ENCODE results near the gene TES.

TES gene

DNA sequence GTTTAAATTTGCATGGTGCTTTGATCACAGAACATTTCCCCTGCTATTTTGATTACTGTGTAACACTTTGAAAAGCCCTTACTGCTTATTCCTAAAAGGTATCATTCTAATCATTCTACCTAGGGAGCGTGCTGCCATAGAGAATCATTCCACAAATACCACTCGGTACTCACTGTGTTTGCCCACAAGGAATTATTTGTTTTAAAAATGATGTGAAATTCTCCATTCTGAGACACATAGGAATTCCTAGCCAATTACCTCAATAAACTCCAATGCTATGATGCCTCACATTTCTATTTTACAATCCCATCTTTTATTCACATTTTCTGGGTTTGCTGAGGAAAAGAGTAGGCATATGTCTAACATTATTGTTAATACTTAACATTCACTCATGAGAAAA is 16.2 kb upstream of the TES start:
- DNase-seq: no peak

DNA sequence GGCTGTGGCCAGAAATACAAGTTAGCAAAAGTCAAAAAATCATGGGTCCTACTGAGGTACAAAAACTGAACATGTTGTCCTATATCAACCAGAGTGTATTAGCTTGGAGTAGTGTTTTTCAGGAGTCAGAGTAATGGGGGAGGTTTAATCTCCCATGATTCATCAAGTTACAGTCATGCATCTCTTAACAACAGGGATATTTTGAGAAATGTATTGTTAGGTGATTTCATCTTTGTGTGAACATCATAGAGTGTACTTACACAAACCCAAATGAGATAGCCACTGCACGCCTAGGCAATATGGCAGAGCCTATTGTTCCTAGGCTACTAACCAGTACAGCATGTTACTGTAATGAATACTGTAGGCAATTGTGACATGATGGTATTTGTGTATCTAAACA is 14.9 kb upstream of the TES start:
- DNase-seq: no peak

DNA sequence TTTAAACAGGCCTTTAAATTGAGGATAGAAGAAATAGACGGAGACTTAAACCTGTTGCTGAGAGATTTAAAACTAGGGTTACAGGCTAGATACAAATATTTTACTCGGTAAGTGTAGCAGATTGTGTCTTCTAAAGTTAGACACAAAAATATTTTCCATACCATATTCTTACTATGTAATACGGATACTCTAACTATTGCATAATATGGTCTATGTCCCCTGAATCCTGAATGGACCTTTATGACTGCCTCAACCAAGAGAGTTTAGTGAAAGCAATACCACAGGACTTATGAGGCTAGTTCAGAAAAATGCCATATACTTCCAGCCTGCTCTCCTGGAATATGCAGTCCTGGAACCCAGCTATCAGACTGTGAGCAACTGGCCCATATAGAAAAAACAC is 13.4 kb upstream of the TES start:
- DNase-seq: no peak

DNA sequence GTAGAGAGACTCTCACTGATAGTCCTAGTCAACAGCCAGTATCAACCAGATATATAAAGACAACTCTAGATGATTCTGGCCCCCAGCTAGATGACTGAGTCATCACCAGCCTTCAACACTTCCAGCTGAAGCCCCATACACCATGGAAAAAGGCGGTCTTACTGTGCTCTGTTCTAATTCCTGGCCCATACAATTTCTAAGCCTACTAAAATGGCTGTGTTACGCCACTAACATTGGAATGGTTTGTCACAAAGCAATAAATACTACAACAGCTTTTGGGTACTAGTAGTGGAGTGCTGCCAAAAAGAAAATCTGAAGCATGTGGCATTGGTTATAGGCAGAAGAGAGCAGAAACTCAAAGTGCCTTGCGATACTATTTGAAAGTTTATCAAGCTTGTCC is 13.0 kb upstream of the TES start:
- no peak for DNase-seq

DNA sequence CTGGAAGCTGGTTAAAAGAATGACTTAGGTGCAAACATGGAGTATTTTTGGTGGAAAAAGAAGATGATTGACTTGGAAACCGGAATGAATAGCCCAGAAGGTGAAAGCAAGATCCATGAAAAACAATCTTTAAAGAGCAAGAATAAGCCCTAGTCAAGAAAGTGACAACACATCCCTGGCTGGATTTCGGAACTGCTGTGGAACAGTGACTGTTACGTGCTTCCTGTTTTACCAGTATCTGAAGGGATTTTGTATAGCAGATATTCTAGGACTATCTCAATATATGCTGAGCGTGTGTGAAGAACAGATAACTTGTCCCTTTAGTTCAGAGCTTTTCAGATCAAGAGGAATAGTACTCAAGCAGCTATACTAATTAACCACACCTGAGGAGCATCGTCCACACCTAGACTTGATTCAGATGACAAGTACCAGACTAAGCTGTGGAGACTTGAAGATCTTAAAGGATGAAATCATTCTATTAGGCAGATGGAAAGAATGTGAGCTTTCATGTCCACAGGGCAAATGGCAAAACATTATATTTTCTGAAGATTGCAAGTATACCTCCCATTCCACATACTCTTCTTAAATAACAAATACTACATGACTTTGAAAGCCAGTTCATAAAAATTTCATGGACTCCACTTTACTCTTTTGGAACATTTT is 11.5 kb upstream of the TES start:
- no peak for DNase-seq

DNA sequence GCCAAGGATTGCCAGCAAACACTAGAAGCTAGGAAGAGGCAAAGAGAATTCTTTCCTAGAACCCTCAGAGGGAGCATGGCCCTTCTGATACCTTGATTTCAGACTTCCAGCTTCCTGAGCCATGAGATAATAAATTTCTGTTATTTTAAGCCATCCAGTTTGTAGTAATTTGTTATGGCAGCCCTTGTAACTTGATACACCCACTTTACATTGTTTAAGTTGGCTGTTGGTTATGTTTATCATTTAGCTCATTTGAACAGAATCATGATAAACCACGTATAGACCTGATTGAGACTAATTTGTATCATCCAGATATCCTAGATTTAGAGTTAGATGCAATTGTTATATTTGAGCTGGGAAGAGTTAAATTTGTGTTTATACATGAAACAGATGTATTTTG is 9.4 kb upstream of the TES start:
- DNase-seq: no peak

DNA sequence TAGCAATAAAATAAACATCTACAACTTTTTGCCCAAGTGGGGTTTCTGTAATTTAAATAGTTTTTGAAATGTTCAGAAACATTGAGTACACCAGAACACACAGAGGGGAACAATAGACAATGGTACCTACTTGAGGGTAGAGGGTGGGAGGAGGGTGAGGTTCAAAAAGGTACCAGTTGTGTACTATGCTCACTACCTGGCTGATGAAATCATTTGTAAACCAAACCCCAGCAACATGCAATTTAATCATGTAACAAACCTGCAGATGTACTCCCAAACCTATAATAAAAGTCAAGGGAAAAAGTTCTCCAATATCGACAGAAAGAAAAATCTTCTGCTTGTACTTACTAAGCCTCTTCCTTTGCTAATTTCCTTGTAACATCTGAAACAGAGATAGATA is 4.2 kb upstream of the TES start:
- DNase-seq: no peak

DNA sequence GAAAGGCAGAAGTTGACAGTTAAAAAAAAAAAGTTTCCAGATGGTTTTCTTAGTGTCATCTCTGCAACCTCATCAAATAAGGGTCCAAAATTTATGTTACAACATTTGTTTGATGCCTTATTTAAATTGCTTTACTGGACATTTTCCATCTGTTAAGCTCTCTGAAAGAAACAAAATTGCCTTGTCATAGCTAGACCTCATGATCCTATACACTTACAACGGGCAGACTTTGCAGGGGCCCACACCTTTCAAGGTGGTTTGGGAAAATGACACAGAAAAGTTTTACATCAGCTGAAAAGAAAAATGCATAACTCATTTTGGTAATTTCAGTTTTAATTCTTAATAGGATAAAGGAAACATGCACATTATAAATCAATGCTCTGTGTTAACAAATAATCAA is 1.4 kb upstream of the TES start:
- peak; percentile 48 for DNase-seq

DNA sequence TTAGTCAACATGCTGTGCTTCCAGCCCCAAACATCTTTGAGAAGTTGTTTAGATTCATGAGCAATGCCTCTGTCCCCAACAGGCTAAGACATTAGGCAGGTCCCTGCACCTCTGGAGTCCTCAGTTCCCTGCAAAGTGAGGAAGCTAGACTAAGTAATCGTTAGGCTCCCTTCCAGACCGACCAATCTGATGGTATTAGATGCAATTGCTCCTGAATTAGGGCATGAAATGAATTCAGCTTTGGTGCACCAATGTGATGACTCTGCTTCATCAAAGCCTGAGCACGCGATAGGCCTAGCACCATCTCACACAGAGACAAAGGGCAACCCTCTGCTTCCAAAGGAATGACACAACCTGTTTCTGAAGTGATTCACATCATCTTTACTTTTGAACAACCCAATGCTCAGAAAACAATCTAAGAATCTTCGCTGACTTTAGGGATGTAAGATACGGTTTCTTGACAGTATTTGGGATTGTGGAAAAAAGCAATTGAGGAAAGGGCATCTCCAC is 723 bp upstream of the TES start:
- DNase-seq: no peak

DNA sequence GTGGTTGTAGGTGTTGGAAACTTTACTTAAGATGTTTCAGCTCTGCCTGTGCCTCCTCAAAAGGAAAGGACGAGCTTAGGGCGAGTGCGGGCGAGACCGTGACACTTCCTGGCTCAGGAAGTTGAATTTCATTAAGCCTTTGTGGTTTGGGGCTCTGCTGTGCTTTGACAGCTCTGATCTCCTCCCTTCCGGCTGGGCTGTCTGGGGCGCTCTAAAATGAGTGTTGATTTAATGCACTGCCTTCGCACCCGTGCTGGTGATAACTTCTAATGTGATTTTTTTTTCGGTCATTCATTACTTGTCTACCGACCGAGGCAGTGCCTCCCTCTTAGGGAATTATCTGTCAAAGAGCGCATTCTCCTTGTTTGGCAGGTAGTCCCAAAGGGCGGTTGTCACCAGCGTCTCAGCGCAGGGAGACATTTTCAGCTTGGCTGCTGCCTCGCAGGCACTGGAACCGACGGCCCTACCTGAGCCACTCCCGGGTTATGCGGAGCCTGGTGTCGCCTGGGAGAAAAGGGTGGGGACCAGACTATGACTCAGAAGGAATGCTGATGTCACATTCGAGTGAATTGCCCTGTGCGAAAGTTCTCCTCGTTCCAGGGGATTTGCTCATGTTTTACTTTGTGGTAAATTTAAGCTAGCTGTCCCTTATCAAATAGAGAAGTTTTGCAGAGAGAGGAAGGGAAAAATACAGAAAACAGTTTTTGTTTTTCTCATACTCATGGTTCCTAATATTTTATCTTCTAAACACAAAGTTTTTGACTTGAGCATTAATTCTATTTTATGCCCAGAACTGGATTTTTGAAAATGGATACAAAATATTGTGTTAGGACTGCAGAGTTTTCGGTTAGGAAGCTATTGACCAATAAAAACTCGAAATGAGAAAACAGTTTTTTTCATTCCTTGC is 920 bp downstream of the TES start:
- DNase-seq: peak; percentile 93

DNA sequence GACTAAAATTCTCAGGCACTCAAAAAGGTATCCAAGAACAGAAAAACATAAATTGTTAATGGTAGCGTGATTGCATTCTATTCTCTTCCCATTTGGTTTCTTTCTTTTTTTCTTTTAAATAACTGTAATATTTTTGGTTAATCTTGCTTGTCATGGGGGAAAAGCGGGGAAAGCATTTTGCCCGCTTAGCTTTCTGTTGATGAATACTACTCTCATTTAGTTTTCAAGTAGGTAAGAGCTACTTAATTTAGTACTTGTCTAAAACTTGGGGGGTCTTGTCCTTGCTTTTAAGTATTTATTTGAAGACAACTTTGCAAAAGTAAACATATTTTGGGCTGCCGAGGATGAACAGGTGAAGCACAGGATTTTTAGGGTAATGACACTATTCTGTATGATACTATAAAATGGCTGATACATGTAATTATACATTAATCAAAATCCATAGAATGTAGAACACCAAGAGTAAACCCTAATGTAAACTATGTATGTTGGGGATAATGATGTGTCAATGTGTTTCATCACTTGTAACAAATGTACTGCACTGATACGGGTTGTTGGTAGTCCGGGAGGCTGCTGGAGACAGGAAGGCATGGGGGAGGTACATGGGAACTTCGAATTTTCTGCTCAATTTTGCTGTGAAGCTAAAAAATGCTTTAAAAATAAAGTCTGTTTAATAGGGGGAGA is 1.7 kb downstream of the TES start:
- DNase-seq: peak; percentile 69

DNA sequence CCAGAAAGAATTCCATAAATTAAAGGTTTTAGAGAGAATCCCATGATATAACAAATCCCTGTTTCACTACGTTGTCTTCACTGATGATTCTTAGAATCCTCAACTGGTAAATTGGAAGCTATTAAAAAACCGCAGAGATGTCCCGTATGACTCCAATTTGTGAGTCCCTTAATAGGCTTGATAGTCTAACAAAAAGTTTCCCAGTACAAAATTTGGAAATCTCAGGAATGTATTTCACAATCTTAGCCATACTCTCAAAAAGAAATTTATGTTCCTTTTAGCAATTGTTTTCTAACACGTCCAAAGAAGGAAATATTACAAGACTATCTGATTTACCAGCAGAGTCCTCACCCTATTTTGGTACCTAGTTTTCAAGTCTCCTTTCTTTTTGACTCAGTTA is 2.5 kb downstream of the TES start:
- peak; percentile 31 for DNase-seq

DNA sequence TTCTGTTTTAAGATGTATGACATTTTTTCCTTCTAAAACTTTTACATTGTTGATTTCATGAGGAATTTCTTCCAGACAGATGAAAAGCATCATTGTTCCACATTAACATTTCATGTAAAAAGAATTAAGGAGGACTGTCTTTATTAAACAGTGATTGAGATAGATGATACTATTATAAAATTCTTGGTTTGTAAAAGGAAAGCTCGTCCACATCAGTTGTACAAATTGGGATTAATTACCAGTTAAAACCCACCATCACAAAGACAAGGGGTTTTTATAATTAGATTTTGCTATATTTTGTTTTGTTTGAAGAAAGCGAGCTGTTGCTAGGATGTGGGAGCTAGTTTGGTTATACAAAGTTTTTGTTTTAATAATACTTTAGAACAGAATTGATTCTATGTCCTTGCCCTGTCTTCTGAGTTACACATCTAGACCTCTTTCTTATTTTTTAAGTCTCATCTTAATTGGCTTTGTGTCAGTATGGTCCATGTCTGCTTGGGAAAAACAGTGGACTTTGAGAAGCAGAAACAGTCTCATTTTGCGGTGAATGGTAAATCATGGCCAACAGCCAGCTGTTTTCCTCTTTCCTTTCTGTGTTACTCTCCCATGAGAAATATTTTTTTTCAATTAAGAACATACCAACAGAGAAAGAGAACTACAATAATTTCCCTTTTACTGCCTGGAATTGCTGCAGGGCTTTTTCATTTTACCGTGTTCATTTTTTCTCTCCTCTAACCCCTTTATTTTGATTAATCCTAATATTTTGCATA is 3.2 kb downstream of the TES start:
- no peak for DNase-seq

DNA sequence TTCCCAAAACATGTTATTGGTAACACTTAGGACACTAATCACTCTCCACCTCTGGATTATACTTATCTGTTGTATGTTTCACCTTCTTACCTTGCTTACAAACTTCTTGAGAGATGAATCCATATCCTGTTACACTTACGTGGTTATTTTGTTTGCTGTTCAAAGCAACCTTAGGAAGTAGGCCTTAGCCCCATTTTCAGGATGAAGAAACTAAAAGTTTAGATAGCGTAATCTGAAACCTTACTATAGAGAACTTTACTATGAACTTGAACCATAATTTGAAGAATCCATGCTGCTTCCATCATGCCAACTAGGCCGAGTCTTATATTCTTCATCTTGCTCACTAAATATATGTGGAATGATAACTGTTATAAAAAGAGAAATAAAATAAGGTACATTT is 4.6 kb downstream of the TES start:
- no peak for DNase-seq

DNA sequence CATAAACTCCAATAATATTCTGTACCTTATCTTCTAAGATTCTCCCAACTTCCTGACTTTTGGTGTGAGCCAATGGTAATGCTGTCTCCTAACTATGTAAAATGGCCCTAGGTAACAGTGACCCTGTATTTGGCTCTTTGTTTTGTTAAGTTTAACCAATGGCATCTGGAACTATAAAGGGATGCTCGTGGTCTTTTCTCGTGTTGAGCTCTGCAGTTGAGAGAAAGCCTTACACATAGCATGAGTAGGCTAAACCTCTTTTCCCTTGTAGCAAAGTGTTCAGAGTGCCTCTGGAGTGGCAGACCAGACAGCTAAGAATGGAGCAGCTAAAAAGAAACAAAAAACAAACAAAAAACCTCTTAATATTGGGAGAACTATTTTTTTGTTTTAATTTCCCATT is 5.2 kb downstream of the TES start:
- DNase-seq: no peak

DNA sequence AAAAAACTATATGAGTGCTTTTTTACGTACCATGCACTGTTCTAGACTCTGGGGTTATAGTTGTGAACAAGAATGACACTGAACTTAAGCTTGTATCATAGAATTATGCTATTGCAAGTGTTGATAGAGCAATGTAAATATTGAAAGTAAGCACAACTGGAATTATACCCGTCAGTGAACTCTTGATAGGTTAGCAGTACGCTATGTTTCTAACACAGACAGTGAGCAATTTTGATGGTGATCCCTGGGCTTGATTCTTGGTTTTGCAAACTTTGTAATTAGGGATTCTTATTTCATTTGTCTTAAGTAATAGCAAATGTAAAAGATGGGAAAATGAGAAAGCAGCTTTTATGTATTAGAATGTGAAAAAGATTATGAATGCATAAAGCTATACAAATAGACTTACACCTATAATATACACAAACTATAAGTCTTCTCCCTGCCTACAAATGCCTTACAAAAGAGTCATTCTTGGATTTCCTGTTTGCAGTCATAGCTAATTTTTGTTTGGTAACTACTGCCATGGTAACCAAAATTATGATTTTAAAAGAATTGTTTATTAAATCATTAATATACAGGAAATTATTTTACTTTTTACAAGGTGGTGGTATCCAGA is 6.7 kb downstream of the TES start:
- no peak for DNase-seq

DNA sequence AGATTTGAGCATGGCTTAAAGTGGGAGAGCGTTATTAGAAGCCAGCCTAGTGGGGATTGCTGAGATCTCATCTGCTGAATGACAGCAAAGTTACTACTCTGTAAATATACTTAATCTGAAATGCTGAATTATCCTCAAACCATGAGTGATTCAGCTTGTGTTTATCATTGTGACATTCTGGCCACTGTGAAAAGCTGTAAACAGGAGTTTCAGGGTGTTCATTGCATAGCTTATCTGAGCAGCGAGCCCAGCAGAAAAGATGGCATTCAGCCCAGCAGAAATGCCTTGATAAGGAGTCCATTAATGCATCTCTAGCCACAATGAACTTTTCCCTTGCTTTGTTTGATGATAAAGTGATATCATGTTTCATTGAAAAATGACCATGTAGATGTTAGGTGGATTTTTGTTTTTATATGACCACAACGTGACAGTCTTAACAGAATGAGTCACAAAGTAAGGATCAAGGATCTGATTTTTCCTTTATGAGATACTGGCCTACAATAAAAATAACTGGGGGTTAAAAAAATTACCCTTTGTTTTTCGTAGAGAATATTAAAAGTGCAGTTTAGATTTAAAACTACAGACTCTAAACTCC is 7.8 kb downstream of the TES start:
- DNase-seq: peak; percentile 77

DNA sequence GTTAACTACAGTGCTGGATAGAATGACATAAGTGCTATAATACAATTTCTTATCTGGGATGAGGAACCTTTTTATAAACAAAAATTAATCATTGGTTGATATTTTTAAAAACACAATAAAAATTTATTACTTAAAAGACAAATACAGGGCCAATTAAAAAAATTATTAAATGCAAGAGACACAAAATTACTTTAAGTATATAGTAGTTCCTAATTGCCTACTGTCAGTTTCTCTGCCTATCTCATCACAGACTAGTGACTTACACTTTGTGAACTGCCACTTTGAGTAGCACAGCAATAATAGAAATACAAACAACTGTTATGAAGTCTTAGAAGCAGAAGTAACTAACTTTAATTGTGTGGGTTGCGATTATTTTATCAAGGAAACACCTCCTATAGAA is 8.4 kb downstream of the TES start:
- DNase-seq: no peak

DNA sequence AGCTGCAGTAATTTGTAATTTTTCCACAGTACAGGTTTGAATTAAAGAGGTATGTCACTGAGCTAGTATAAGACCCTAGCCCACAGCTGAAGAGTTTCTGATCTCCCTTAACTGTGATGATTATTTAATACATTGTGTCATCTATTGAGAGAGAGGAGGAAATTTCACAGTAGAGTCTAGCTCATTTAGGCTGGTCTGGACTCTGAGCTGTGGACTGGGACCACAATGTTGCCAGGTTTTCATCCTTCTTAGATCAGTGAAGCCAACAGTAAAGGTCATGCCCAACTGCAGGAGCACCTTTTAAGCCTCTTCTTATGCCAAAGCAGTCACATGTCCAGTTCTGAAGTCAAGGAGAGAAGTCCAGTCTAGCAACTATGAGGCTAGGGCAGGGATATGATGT is 8.9 kb downstream of the TES start:
- DNase-seq: no peak

DNA sequence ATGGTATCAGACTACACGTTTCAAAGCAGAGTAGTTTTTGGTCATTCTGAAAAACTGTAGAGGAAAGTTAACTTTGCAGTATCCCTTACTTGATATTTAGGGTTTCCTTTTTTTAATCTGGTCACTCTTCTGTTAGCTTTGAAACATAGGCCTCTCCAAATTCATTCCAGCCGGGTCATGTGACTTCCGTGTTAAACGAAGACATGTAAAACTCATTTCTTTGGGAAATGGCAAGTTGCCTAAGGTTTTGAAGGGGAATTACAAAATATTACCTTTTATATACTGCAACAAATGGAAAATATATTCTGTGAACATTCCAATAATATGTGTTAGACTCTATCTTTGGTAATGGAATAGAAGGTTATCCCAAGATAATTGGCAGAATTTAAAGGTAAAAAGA is 9.5 kb downstream of the TES start:
- no peak for DNase-seq

DNA sequence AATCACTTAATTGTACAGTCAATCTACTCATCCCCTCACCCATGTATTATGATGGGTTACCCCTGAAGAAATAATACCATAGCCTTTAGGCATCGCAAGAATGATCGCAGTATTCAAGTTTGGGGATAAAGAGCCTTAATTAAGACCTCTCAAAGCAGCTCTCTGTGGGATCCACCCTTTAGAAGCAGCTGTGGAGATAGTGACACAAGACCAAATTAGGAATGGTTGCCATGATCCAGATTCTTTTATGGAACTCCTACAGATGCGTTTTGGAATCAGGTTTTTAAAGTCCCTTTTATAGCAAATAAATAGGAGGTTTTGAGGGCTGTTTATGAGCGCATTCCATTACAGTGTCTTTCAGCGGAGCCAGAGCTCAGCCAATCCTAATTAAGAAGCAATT is 12.2 kb downstream of the TES start:
- no peak for DNase-seq

DNA sequence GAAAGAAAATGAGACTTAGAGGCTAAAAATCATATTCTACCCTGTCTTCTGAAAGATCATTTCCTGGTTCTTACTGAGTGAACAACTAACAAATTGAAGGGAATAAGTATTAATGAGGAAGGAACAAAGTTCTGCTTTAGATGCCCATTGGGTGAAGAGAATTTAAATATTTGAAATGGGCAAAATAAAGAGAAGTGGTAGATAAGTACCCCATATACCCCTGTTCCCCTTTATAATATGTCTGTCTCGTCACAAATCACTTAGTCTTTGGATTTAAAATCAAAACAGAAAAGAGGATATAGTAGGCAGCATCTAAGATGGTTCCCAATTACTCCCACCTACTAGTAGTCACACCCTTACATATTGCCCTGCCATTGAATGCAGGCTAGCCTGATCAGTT is 13.2 kb downstream of the TES start:
- no peak for DNase-seq

All from OCI-M1 (cell line).